NCI-H2196 treated with DMSO at 0.1 percent for 48 hours (cell line): ENCODE data around the gene ENAH.
A peak's percentile ranks its signal among the peaks of the same experiment; 100 is the strongest.
"Not testable (repeated sequence)": the region's sequence is repeated elsewhere in the genome, so short reads cannot be mapped to it uniquely, and the experiment has no call there.

Experiments
- DNase-seq: peaks from one replicate; lab custom pipeline; 2025; ENCODE audit not compliant: unreplicated experiment; lab: John Stamatoyannopoulos, UW

ENAH gene

DNA sequence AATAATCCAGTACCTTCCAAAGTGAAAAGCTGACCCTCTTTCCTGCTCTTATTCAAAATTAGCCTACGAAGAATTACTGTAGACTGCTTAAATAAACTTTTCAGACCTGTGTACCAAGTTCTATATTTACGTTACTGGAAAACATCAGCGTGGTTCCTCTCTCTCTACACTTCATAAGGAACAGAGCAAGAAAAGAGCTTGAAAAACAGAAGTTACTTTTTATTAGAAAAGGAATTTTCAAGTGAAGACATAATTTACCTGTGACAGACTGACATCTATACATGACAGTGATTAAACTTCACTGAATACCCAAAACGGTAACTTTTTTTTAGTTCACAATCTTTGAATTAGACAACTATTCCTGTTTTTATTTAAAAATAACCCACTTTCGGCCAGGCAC is 2.7 kb downstream of the ENAH start:
- DNase-seq, result no peak

DNA sequence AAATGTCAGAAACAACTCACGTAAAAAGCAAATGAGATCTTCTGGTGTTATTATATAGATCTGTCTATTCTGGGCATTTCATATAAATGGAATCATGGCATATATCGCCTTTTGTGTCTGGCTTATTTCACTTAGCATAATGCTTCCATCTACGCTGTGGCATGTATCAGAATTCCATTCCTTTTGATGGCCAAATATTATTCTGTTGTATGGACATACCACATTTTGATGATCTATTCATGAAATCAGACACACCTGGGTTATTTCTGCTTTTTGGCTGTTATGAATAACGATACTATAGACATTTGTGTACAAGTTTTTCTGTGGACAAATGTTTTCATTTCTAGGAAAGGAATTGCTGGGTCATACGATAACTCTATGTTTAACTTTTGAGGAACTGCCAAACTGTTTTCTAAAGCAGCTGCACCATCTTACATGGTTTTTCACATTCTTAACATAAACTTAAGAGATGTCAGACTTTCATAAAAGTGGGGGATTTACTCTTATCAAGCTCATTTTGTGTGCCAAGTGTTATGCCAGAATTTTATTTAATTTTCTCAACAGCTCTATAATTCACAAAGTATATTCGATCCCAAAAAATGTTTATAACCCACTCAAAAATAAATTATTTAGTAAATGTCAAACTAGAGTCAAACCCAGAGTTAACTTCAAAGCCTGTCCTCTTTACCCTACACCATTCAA is 7.6 kb downstream of the ENAH start:
- no peak for DNase-seq

DNA sequence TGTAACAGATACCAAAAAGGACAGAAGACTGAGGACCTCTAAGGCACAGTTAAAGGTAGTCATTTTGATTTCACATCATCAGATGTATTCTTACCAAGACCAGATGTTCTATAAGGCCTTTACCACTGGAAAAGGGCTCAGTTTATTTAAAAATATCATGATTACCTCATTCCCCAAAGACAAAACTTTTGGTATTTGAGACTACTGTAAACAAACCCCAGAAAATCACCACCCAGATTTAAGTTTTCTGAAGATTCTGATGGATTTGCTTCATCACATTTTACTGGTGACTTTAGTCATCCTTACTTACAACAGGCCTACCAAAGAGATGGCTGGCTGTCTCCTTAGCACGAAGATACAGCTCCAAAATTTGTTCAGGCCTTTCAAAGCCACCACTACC is 8.3 kb downstream of the ENAH start:
- no peak for DNase-seq

DNA sequence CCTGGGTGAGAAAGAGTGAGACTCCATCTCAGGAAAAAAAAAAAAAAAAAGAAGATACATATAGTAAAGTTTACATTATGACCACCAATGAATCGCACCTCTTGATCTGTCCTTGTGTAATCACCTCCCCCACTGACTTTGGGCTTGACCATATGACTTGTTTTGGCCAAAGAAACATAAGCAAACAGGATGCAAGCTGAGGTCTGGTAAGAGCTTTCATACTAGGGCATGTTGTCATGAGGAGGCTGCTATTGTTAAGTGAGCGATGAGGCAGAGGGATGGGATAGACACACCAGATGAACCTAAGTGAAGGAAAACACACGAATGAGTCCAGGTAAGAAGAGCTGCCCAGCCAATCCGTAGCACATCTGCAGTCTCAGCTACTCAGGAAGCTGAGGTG is 10.7 kb downstream of the ENAH start:
- peak; percentile 25 for DNase-seq

DNA sequence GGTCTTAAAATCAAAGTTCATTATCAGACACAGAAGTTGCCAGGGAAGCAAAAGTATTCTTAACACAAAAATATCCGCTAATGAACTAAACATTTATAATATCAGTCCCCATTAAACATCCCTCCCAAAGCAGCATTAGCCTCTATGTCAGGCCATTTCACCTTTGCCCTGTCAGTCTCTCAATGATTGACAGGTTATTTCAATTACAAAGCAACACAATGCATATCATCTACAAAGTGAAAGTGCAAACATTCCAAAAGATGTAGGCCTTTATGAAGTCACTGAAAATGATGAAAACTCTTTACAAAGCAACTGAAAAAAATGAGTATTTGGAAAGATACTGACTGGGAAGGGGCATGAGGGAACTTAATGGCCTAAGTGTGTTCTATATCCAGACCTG is 14.1 kb downstream of the ENAH start:
- no peak for DNase-seq

DNA sequence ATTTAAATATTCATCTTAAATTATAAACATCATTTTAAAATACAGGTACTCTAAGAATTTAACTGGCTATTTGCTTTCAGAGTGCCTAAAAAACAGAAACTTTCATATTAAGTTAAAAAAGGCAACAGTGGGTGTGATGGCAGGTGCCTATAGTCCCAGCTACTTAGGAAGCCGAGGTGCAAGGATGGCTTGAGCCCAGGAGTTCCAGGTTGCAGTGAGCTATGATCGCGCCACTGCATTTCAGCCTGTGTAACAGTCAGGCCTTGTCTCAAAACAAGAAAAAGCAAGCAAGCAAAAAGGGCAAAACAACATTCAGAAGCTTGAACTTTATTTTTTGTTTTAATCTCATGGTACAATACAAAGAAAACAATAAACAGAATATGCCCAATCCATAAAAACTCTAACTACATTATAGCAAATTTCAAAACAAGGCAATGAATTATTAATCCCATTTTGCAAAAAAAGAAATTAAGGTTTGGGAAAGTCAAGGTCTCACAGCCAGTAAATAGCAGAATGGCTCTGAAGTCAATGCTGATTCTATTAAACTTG is 15.2 kb downstream of the ENAH start:
- no peak for DNase-seq

DNA sequence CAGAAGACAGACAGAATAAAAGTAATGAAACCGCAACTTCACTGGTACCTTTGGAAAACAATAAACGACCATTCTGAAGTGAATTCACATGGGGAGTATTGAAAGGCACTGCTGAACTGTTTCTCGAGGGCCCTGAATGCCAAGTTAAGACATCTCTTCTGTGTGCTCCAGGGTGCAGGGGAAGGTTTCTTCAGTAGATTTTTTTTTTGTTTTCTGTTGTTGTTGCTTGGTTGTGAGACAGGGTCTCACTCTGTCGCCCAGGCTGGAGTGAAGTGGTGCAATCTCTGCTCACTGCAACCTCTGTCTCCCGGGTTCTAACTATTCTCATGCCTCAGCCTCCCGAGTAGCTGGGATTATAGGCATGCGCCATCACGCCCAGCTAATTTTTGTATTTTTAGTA is 15.9 kb downstream of the ENAH start:
- not testable (repeated sequence) for DNase-seq

DNA sequence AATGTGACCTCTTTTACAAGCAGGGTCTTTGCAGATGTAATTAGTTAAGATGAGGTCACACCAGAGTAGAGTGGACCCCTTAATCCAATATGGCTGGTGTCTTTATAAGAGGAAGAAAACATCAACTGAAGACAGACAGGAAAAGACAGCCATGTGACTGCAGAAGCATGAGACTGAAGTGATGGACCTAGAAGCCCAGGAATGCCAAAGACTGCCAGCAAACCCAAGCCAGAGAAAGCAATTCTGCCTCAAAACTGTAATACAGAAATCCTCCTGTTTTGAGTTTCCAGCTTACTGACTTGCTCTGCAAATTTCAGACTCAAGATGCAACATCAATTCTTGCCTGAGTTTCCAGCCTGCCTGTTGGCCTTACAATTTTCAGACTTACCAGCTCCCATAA is 17.3 kb downstream of the ENAH start:
- no peak for DNase-seq

DNA sequence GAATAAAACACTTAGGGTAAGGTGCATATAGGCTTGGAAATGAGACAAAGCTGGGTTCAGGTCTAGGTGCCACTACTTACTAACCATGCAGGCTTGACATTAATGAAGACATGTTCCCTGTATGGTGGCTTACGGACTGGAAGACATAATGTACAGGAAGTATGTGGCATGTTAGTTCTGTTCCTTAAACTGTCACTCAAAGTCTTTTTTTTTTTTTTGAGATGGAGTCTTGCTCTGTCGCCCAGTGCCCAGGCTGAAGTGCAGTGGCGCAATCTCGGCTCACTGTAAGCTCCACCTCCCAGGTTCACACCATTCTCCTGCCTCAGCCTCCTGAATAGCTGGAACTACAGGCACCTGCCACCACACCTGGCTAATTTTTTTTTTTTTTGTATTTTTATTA is 20.1 kb downstream of the ENAH start:
- not testable (repeated sequence) for DNase-seq

DNA sequence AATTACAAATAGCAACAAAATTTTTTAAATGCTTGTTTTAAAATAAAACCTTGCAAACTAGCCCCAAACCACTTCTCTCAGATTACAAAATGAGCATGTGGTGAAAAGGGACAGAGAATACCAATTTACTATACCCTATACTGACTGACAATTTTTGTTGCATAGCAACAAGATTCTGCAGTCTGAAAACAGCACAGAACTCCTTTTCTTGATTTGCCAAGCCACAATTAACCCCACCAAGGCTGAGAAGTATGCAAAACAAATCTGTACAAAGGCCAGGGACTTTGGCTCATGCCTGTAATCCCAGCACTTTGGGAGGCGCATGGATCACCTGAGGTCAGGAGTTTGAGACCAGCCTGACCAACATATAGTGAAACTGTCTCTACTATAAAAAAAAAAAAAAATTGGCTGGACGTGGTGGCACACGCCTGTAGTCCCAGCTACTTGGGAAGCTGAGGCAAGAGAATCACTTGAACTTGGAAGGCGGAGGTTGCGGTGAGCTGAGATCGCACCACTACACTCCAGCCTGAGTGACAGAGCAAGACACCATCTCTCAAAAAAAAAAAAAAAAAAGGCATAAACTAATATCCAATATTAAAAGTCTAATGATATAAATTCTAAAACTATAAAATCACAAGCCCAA is 21.8 kb downstream of the ENAH start:
- DNase-seq, result no peak

DNA sequence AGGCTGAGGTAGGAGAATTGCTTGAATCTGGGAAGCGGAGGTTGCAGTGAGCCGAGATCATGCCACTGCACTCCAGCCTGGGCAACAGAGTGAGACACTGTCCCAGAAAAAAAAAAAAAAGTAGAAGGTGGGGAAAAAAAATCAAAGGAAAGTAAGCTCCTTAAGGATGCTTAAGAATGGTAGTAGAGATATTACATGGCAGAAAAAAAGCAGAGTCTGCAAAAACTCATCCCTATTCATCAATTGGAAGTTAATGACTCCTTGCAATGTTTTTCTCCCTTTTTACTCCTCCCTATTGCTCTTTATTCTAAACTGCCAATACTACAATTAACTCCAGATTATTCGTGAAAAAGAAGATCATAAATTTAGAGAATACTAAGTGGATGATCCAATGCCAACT is 23.4 kb downstream of the ENAH start:
- no peak for DNase-seq

DNA sequence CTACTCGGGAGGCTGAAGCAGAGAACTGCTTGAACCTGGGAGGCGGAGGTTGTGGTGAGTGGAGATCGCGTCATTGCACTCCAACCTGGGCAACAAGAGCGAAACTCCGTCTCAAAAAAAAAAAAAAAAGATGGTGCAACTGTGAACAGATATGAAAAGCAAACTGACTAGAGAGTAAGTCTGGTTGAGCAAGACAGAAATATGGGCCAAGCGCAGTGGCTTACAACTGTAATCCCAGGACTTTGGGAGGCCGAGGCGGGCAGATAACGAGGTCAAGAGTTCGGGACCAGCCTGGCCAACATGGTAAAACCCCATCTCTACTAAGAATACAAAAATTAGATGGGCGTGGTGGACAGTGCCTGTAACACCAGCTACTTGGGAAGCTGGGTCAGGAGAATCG is 24.1 kb downstream of the ENAH start:
- DNase-seq, result not testable (repeated sequence)

DNA sequence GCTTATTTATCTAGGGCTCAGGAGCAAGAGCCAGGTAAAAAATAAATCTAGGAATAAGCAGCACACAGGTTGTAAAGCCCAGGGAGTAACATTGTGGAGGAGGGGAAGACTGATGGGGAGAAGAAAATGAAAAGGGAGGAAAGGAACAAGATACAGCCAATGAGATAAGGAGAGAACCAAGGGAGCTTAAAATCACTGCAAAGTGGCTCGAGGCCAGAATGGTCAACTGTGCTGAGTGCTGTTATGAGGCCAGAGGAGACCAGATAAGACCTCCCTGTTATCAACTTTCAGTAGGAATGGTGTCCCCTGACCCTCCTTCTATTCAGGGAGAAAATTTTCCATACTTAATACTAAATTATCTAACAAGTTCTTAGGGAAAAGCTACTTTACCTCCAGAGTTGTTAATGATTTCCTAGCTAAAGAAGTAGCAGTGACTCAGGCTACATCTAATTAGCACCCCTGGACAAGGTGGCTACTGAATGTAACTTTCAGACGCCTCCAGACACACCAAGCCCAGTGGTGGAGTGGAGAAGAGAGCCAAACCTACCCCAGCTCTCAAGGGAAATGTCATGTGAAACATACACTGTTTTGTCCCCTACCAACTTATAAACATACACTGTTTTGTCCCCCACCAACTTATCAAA is 25.5 kb downstream of the ENAH start:
- DNase-seq, result no peak

DNA sequence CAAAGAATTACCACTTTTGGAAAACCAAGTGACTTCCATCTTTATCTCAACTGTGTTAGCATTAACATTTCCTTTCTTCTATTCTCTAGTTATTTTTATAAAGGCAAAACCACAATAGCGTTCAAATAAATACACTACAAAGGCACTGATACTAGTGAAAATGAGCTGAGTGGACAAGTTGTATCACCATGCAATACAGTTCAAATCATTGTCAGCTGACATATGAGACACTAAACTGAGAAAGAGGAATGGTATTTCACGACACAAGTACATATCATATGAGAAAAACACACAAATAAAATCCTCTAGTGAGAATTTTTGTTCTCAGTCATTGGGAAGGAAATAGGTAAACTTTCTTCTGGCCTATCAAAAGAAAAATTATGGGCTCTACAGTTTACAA is 26.2 kb downstream of the ENAH start:
- DNase-seq, result no peak

DNA sequence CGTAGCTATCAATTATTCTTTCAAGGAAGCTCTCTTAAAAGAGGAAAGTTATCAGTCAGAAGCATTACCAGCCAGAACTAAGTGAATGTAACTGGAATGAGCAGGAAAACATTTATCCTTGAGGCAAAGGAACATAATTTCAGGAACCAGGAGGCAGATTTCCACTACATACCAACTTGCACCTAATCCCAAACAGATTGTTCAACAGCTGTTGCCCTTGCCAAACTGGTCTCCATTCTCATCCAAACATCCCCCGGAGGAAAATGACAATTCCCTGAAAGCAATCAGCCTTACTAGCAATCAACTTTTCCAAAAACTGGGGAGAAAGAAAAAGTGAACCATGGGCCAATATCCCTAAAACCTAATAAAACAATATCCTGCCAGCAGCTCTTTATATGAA is 35.0 kb downstream of the ENAH start:
- no peak for DNase-seq

DNA sequence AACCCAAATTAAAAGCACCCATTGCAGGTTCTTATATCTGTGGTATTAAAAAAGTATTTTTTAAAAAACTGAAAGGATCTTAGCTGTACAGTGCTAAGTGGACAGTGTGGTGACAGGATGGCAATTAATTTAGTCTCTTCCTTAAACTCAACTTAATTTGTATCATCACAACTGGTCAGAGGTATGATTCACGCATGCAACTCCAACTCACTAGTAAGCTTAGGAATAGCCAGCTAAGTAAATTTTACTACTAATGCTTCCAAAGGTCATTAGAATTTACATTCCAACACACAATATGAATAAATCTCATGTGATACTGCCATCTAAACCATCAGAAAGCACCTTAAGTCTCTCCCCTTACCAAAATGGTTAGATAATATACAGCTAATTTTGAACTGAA is 35.4 kb downstream of the ENAH start:
- DNase-seq, result no peak

DNA sequence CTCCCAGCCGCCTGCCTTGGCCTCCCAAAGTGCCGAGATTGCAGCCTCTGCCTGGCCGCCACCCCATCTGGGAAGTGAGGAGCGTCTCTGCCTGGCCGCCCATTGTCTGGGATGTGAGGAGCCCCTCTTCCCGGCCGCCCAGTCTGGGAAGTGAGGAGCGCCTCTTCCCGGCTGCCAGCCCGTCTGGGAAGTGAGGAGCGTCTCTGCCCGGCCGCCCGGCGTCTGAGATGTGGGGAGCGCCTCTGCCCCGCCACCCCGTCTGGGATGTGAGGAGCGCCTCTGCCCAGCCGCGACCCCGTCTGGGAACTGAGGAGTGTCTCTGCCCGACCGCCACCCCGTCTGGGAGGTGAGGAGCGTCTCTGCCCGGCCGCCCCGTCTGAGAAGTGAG is 37.5 kb downstream of the ENAH start:
- not testable (repeated sequence) for DNase-seq

DNA sequence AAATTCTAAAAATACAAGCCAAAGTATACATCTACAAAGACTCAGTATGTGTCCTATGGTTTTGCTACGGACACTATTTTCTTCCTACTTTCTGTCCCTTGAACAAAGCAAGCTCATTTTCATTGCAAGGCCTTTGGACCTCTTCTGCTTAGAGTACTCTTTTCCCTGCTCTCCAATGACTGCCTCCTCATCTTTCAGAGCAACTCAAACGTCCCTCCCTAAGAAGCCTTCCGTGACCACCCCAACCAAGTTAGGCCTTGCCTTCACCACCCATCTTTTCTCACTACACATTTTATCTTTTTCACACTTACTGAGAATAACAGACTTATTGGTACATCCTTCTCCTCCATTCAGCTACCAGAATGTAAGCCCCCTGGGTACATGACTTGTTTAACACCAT is 39.9 kb downstream of the ENAH start:
- DNase-seq, result no peak

DNA sequence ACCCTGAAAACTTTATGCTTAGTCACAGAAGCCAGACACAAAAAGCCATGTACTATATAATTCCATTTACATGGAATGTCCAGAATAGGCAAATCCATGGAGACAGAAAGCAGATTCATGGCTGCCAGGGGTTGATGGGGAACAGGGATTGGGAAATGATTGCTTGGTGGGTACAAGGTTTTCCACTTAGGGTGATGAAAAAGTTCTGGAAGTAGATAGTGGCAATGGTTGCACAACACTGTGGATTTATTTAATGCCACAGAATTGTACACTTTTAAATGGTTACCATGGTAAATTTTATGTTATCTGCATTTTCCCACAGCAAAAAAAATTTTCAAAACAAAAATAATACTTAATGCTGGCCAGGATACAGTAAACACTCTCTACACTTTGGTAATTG is 40.6 kb downstream of the ENAH start:
- no peak for DNase-seq

DNA sequence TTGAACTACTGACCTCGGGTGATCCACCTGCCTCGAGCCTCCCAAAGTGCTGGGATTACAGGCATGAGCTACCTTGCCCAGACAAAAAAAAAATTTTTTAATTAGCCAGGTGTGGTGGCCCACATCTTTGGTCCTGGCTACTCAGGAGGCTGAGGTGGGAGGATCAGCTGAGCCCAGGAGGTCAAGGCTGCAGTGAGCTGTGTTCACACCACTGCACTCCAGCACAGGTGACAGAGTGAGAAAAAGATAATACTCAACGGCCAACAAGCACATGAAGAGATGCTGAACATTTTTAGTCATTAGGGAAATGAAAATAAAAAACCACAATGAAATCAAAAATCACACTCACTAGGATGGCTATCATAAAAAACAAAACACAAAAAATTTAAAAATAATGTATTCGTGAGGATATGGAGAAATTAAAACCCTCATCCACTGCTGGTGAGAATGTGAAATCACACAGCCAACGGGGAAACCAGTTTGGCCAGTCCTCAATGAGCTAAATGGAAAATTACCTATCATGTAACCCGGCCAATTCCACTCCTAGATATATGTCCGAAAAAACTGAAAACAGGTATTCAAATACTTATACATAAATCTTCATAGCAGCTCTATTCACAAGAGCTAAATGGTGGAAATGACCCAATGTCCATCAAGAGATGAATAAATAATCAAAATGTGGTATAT is 41.2 kb downstream of the ENAH start:
- DNase-seq, result no peak

DNA sequence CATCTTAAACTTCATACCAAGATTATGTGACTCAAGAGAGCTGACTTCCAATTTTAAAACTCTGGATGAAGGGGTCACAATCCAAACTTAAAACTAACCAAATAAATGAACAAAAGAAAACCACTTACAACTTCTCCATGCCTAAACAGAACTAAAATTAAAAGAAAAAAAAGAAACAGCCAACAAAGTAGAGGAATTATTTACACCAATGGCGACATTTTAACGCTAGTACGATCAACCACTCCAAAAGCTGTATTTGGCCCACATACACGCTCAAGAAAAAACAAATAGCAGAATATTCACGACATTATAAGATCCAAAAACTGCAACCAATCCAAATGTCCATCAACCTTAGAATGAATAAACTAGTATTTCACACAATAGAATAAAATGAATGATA is 42.4 kb downstream of the ENAH start:
- no peak for DNase-seq
